K562 (cell line): ENCODE data around the gene HERC3. TPM values are rescaled to one million over a fixed set of nuclear protein-coding genes. Genes with fewer than 3 reads are reported as not detected.

ENCODE experiments used
- ARID1B ChIP-seq: fragments of 450-650 bp; IDR thresholded peaks from 2 replicates; pipeline ENCODE4 v1.6.1; 2016; ENCODE audit warnings: antibody characterized with exemption, mild to moderate bottlenecking, inconsistent platforms
- ARID2 ChIP-seq: fragments of 450-650 bp; IDR thresholded peaks from 2 replicates; pipeline ENCODE4 v1.6.1; 2017; ENCODE audit warnings: antibody characterized with exemption, mild to moderate bottlenecking
- ATF1 ChIP-seq, 2 experiments: fragments of 450-650 bp in 1 of 2; IDR thresholded peaks; 2 replicates each; pipeline ENCODE4 v1.6.1; 2016; ENCODE audit warnings: missing compliant biosample characterization in 1 of 2, missing genetic modification characterization in 1 of 2
- CBX3 ChIP-seq, 2 experiments: IDR thresholded peaks; 1 replicate in 1 of 2; 2 replicates in 1 of 2; pipeline ENCODE4 v1.6.1; 2012; ENCODE audit warnings: inconsistent platforms in 2 of 2, low read length in 2 of 2, borderline replicate concordance in 1 of 2, control low read depth in 1 of 2
- CREM ChIP-seq: IDR thresholded peaks from 2 replicates; pipeline ENCODE4 v1.6.1; 2014; ENCODE audit warnings: antibody characterized with exemption, low read depth
- ERF ChIP-seq: fragments of 450-650 bp; formaldehyde crosslinking; IDR thresholded peaks from 2 replicates; pipeline ENCODE4 v1.4.0; 2020; ENCODE audit warnings: mild to moderate bottlenecking, mixed read lengths
- HMG20A ChIP-seq: fragments of 450-650 bp; formaldehyde crosslinking; conservative IDR thresholded peaks from 2 replicates; pipeline ENCODE4 v1.4.0; 2020; ENCODE audit warnings: mild to moderate bottlenecking, mixed read lengths
- HOXB6 ChIP-seq: fragments of 250-450 bp; sonication (Bioruptor Pico); IDR thresholded peaks from 2 replicates; pipeline ENCODE4 v1.5.1; 2022; ENCODE audit warnings: mild to moderate bottlenecking, borderline replicate concordance
- MEIS2 ChIP-seq: fragments of 450-650 bp; IDR thresholded peaks from 2 replicates; pipeline ENCODE4 v1.6.1; 2014; ENCODE audit warnings: mild to moderate bottlenecking; ENCODE audit not compliant: partially characterized antibody
- NEUROD1 ChIP-seq: fragments of 150-350 bp; IDR thresholded peaks from 2 replicates; pipeline ENCODE4 v1.6.1; 2014; ENCODE audit warnings: borderline replicate concordance, low read length, low read depth; ENCODE audit not compliant: partially characterized antibody
- NR2C1 ChIP-seq, 2 experiments: fragments of 450-650 bp; IDR thresholded peaks; 2 replicates each; pipeline ENCODE4 v1.6.1; 2017; ENCODE audit warnings: mild to moderate bottlenecking in 2 of 2, antibody characterized with exemption in 1 of 2, inconsistent platforms in 1 of 2, missing compliant biosample characterization in 1 of 2, missing genetic modification characterization in 1 of 2
- PHF8 ChIP-seq: fragments of 200-600 bp; sonication (generic); IDR thresholded peaks from 2 replicates; pipeline ENCODE4 v1.6.1; 2012; ENCODE audit warnings: mixed run types, mild to moderate bottlenecking, inconsistent platforms, low read length, moderate library complexity, borderline replicate concordance
- POLR2G ChIP-seq: fragments of 200-400 bp; formaldehyde crosslinking; IDR thresholded peaks from 2 replicates; pipeline ENCODE4 v1.6.1; 2017; ENCODE audit warnings: low read depth, mild to moderate bottlenecking, antibody characterized with exemption, low read length, moderate library complexity
- SETDB1 ChIP-seq: IDR thresholded peaks from one replicate; pipeline ENCODE4 v1.6.1; 2012; ENCODE audit warnings: low read length, control low read depth, inconsistent platforms
- TAF1 ChIP-seq: IDR thresholded peaks from 2 replicates; pipeline ENCODE4 v1.6.1; 2011; ENCODE audit warnings: mild to moderate bottlenecking, low read length, moderate library complexity; ENCODE audit not compliant: insufficient read depth, control insufficient read depth, severe bottlenecking; ENCODE audit errors: extremely low read depth
- TFAM ChIP-seq: fragments of 250-450 bp; sonication (Bioruptor Pico); conservative IDR thresholded peaks from 2 replicates; pipeline ENCODE4 v1.5.0; 2021; ENCODE audit warnings: mild to moderate bottlenecking, moderate library complexity
- YY1 ChIP-seq, 3 experiments: IDR thresholded peaks; 2 replicates each; pipeline ENCODE4 v1.6.1; 2011; ENCODE audit warnings: low read length in 2 of 3, mild to moderate bottlenecking in 2 of 3, moderate library complexity in 2 of 3, borderline replicate concordance in 1 of 3, control low read depth in 1 of 3, low read depth in 1 of 3; ENCODE audit not compliant: insufficient read depth in 3 of 3, insufficient replicate concordance in 2 of 3, control insufficient read depth in 1 of 3, insufficient read length in 1 of 3; ENCODE audit errors: extremely low read depth in 1 of 3
- ZBTB7A ChIP-seq: IDR thresholded peaks from 2 replicates; pipeline ENCODE4 v1.6.1; 2011; ENCODE audit warnings: low read depth, mild to moderate bottlenecking, low read length, moderate library complexity, borderline replicate concordance; ENCODE audit not compliant: control insufficient read depth
- ZFP91 ChIP-seq: sonication (generic); formaldehyde crosslinking; IDR thresholded peaks from 2 replicates; pipeline ENCODE4 v1.8.0; 2022; ENCODE audit warnings: mild to moderate bottlenecking, missing genetic modification reagents
- ZNF174 ChIP-seq: fragments of 250-450 bp; sonication (Bioruptor Pico); IDR thresholded peaks from 2 replicates; pipeline ENCODE4 v1.4.0; 2020; ENCODE audit warnings: mild to moderate bottlenecking
- ZNF280A ChIP-seq: fragments of 450-650 bp; IDR thresholded peaks from 2 replicates; pipeline ENCODE4 v1.6.1; 2018; ENCODE audit warnings: mild to moderate bottlenecking, low read depth; ENCODE audit not compliant: partially characterized antibody
- ZNF57 ChIP-seq: fragments of 450-650 bp; formaldehyde crosslinking; IDR thresholded peaks from 2 replicates; pipeline ENCODE4 v1.4.0; 2020; ENCODE audit warnings: mild to moderate bottlenecking, moderate library complexity
- ZNF699 ChIP-seq: fragments of 250-450 bp; sonication (Bioruptor Pico); IDR thresholded peaks from 2 replicates; pipeline ENCODE4 v1.8.0; 2021; ENCODE audit warnings: mild to moderate bottlenecking, moderate library complexity; ENCODE audit not compliant: insufficient replicate concordance
- ZNF778 ChIP-seq: fragments of 450-650 bp; formaldehyde crosslinking; IDR thresholded peaks from 2 replicates; pipeline ENCODE4 v1.4.0; 2020; ENCODE audit warnings: mild to moderate bottlenecking, moderate library complexity
- ZNF830 ChIP-seq: fragments of 250-450 bp; sonication (Bioruptor Pico); IDR thresholded peaks from 2 replicates; pipeline ENCODE4 v1.5.0; 2021; ENCODE audit warnings: mild to moderate bottlenecking
- polyA plus RNA-seq, 8 experiments: library from polyadenylated mRNA; depleted of rRNA in 4 of 8; stranded (reverse) in 5 of 8; unstranded in 3 of 8; fragments of >200 nt; fragmentation: Nextera tagmentation in 2 of 8; fragmentation: Illumina TruSeq in 1 of 8; extraction: Ambion mirVana in 2 of 8; extraction: Trizol in 1 of 8; gene quantifications; 2 replicates each; pipeline versions ENCODE4 v1.2.1 to v1.2.3, GENCODE V29; 2011 to 2014; ENCODE audit warnings: inconsistent platforms in 1 of 8, missing spikeins in 1 of 8
- total RNA-seq, 7 experiments: library from RNA; depleted of rRNA in 6 of 7; stranded (reverse); fragments of >200 nt in 6 of 7; fragmentation: Illumina TruSeq in 2 of 7; extraction: Trizol in 2 of 7; gene quantifications; 2 replicates each; pipeline versions ENCODE4 v1.2.1 to v1.2.3, GENCODE V29; 2011 to 2021; ENCODE audit warnings: low replicate concordance in 1 of 7

Gene HERC3
- total and polyA plus RNA-seq, 9 of the 15 experiments (the other 6 are each of a cell fraction or from before 2014, with no cell fraction given), result 1.8 to 13.1 (median 7.6) TPM

DNA sequence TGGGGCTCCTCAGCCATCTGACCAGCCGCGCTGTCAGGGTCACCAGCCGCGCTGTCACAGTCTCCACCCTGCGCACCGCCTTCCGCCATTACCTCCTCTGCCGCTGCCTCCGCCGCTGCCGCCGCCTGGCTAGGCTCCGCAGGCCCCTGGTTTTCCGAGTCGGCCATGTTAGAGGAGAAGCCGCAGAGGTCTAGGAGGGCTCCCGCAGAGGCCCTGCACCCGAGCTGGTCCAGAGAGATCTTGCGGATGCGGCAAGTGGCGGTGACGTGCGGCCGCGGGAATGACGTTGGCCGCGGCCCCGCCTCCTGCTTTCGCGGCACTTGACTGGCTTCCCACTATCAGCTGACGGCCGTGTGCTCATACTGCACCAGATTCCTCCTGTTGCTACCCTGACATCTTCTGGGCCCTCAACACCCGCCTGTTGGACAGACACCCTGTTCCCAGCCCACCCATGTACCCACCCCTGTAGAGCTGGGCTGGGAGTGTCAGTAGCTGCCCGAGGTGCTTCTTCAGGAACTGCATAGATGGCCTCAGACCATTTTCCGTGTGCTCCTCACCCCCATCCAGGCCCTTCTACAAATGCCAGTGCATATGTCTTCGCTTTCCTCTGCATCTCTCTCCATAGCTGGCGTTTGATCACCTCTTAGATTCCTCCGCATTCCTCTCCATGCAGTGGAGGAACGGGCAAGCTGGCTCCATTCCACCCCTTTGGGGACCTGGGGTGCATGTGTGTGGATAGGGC lies 105.5 kb downstream of the HERC3 start, which contains the start of gene NAP1L5 (continued):
- peak; percentile 20 for TF ChIP-seq TAF1
- peak; percentile 7; the same call in 1 of the 2 replicates for TF ChIP-seq ATF1 (CRISPR knock-in tag; IDR thresholded peaks at IDR 0.05)
- peak; percentile 89 for TF ChIP-seq ATF1 (tag; IDR thresholded peaks at IDR 0.05)
- TF ChIP-seq ZNF699 (CRISPR knock-in tag), result no peak
- TF ChIP-seq ZFP91 (CRISPR knock-in tag), result no peak
- TF ChIP-seq YY1 (IDR thresholded peaks at IDR 0.05; ENCODE audit: borderline replicate concordance in 1 of 3, control insufficient read depth in 1 of 3, extremely low read depth in 1 of 3, insufficient read depth in 3 of 3, insufficient read length in 1 of 3, insufficient replicate concordance in 2 of 3, low read depth in 1 of 3, low read length in 2 of 3), result peak in 1 of 3 experiments; percentile 64
- TF ChIP-seq PHF8, result peak; percentile 48; the same call in 1 of the 2 replicates
- TF ChIP-seq ZBTB7A, result no peak
- TF ChIP-seq MEIS2, result no peak
- no peak for TF ChIP-seq ARID2
- no peak for TF ChIP-seq ARID1B
- TF ChIP-seq ZNF280A, result no peak
- no peak for TF ChIP-seq ERF
- TF ChIP-seq CBX3 (IDR thresholded peaks at IDR 0.05; ENCODE audit: borderline replicate concordance in 1 of 2, low read length in 2 of 2), result no peak
- no peak for TF ChIP-seq TFAM (CRISPR knock-in tag)
- TF ChIP-seq HMG20A (CRISPR knock-in tag), result no peak
- TF ChIP-seq POLR2G, result peak; percentile 66
- no peak for TF ChIP-seq NEUROD1
- no peak for TF ChIP-seq ZNF174 (CRISPR knock-in tag)
- no peak for TF ChIP-seq ZNF778
- peak; percentile 88 for TF ChIP-seq CREM
- no peak for TF ChIP-seq NR2C1 (IDR thresholded peaks at IDR 0.05)
- no peak for TF ChIP-seq NR2C1 (tag; IDR thresholded peaks at IDR 0.05)
- TF ChIP-seq ZNF57 (CRISPR knock-in tag), result no peak
- TF ChIP-seq HOXB6 (CRISPR knock-in tag), result no peak
- no peak for TF ChIP-seq ZNF830 (CRISPR knock-in tag)
- no peak for TF ChIP-seq SETDB1
